ENCODE data around the gene ACSF3.

The ACSF3 gene

GRCh38 chr16:89166696-89167424 lies 73.2 kb downstream of the ACSF3 start:
- no peak for DNase-seq

GRCh38 chr16:89167425-89167941 lies 73.8 kb downstream of the ACSF3 start:
- peak; percentile 58 to 88 (median 84) for DNase-seq

GRCh38 chr16:89168381-89169189 lies 74.9 kb downstream of the ACSF3 start:
- no peak for DNase-seq

- no peak for DNase-seq
Observed at GRCh38 chr16:89169778-89170177, 76.1 kb downstream of the ACSF3 start.

GRCh38 chr16:89170346-89171215 lies 76.9 kb downstream of the ACSF3 start:
- no peak for DNase-seq

- DNase-seq, result peak; percentile 85 to 96 (median 88)
Observed at GRCh38 chr16:89171216-89172170, 77.8 kb downstream of the ACSF3 start, which contains the start of gene CDH15. Gene CDH15 (plus strand): TSS chr16:89171748. CDS start chr16:89171832, 84 bp downstream.

GRCh38 chr16:89172171-89172527 lies 78.5 kb downstream of the ACSF3 start:
- DNase-seq, result no peak

GRCh38 chr16:89172528-89173173 lies 79.0 kb downstream of the ACSF3 start:
- DNase-seq, result no peak

GRCh38 chr16:89173174-89173921 lies 79.7 kb downstream of the ACSF3 start:
- DNase-seq, result no peak

- DNase-seq, result no peak
Observed at GRCh38 chr16:89174055-89174827, 80.6 kb downstream of the ACSF3 start.

- DNase-seq, result no peak
Observed at GRCh38 chr16:89174877-89175276, 81.2 kb downstream of the ACSF3 start.

- no peak for DNase-seq
Observed at GRCh38 chr16:89175280-89176146, 81.9 kb downstream of the ACSF3 start.

- DNase-seq, result no peak
Observed at GRCh38 chr16:89176147-89176690, 82.6 kb downstream of the ACSF3 start.

GRCh38 chr16:89176717-89177116 lies 83.1 kb downstream of the ACSF3 start:
- DNase-seq, result no peak

- DNase-seq, result no peak
Observed at GRCh38 chr16:89177501-89177900, 83.8 kb downstream of the ACSF3 start.

- DNase-seq, result no peak
Observed at GRCh38 chr16:89178453-89179147, 84.9 kb downstream of the ACSF3 start.

GRCh38 chr16:89179148-89179484 lies 85.5 kb downstream of the ACSF3 start:
- DNase-seq, result no peak
